PFSK-1 (cell line): ENCODE data around the gene ZNF253.

Source experiments
- FOXP2 ChIP-seq: optimal IDR thresholded peaks from 2 replicates; pipeline ENCODE3; 2011; ENCODE audit warnings: borderline replicate concordance, control low read depth, inconsistent platforms; ENCODE audit not compliant: insufficient read depth; ENCODE audit errors: extremely low read length, extremely low read depth
- POLR2AphosphoS5 ChIP-seq: IDR thresholded peaks from 2 replicates; pipeline ENCODE4 v1.6.1; 2012; ENCODE audit warnings: low read depth, mild to moderate bottlenecking, control low read depth, low read length, moderate library complexity
- REST ChIP-seq, 2 experiments: IDR thresholded peaks; 2 replicates each; pipeline versions ENCODE4 v1.6.1 to v1.8.0; 2011 to 2012; ENCODE audit warnings: low read depth in 2 of 2, low read length in 2 of 2, control low read depth in 1 of 2, inconsistent platforms in 1 of 2, mild to moderate bottlenecking in 1 of 2, moderate library complexity in 1 of 2; ENCODE audit not compliant: insufficient read depth in 1 of 2
- SIN3A ChIP-seq: IDR thresholded peaks from 2 replicates; pipeline ENCODE4 v1.6.1; 2012; ENCODE audit warnings: mild to moderate bottlenecking, low read length, moderate library complexity, borderline replicate concordance; ENCODE audit not compliant: insufficient read depth
- TAF1 ChIP-seq: IDR thresholded peaks from 2 replicates; pipeline ENCODE4 v1.6.1; 2012; ENCODE audit warnings: low read length, control low read depth, borderline replicate concordance; ENCODE audit not compliant: insufficient read depth

The ZNF253 gene

GRCh38 chr19:19858751-19859150 lies 6.9 kb upstream of the ZNF253 start:
- TF ChIP-seq TAF1 (no peak), REST (IDR thresholded peaks at IDR 0.05; ENCODE audit: insufficient read depth in 1 of 2, low read depth in 2 of 2, low read length in 2 of 2) (no peak), FOXP2 (no peak), SIN3A (no peak), POLR2AphosphoS5 (no peak)

- TF ChIP-seq POLR2AphosphoS5 (no peak), SIN3A (no peak)
These were observed 4.8 kb upstream of the ZNF253 start for GRCh38 chr19:19860756-19861390.

GRCh38 chr19:19866611-19867248 lies 1.0 kb downstream of the ZNF253 start:
- TF ChIP-seq TAF1 (no peak), FOXP2 (no peak), POLR2AphosphoS5 (no peak; the same call in 1 of the 2 replicates), SIN3A (no peak), REST (IDR thresholded peaks at IDR 0.05; ENCODE audit: insufficient read depth in 1 of 2, low read depth in 2 of 2, low read length in 2 of 2) (no peak)

GRCh38 chr19:19871932-19872331 lies 6.2 kb downstream of the ZNF253 start:
- TF ChIP-seq SIN3A (no peak), TAF1 (no peak), REST (IDR thresholded peaks at IDR 0.05; ENCODE audit: insufficient read depth in 1 of 2, low read depth in 2 of 2, low read length in 2 of 2) (no peak), FOXP2 (no peak), POLR2AphosphoS5 (no peak)

- TF ChIP-seq REST (IDR thresholded peaks at IDR 0.05; ENCODE audit: insufficient read depth in 1 of 2, low read depth in 2 of 2, low read length in 2 of 2) = no peak
- TF ChIP-seq SIN3A = no peak
- no peak for TF ChIP-seq FOXP2
- no peak for TF ChIP-seq POLR2AphosphoS5
- no peak for TF ChIP-seq TAF1
These were observed 7.7 kb downstream of the ZNF253 start for GRCh38 chr19:19873381-19873780.
